K562 (cell line): Measurements from ENCODE around the gene EXOC3. TPM values are rescaled to one million over a fixed set of nuclear protein-coding genes. Genes with fewer than 3 reads are reported as not detected.

ENCODE experiments used
- E2F6 ChIP-seq, 2 experiments: IDR thresholded peaks; 2 replicates each; pipeline ENCODE4 v1.6.1; 2011; ENCODE audit warnings: borderline replicate concordance in 1 of 2, control low read depth in 1 of 2, low read depth in 1 of 2, low read length in 1 of 2, mild to moderate bottlenecking in 1 of 2, mixed read lengths in 1 of 2, moderate library complexity in 1 of 2; ENCODE audit not compliant: insufficient read depth in 1 of 2, insufficient read length in 1 of 2, poor library complexity in 1 of 2, severe bottlenecking in 1 of 2; ENCODE audit errors: extremely low read depth in 1 of 2
- MLLT1 ChIP-seq, 2 experiments: fragments of 450-650 bp; IDR thresholded peaks; 2 replicates each; pipeline ENCODE4 v1.6.1; 2016
- RERE ChIP-seq: sonication (generic); formaldehyde crosslinking; IDR thresholded peaks from 2 replicates; pipeline ENCODE4 v1.8.0; 2023; ENCODE audit warnings: missing genetic modification reagents, mild to moderate bottlenecking, borderline replicate concordance
- SETDB1 ChIP-seq: IDR thresholded peaks from one replicate; pipeline ENCODE4 v1.6.1; 2012; ENCODE audit warnings: low read length, control low read depth, inconsistent platforms
- polyA plus RNA-seq, 8 experiments: library from polyadenylated mRNA; depleted of rRNA in 4 of 8; stranded (reverse) in 5 of 8; unstranded in 3 of 8; fragments of >200 nt; fragmentation: Nextera tagmentation in 2 of 8; fragmentation: Illumina TruSeq in 1 of 8; extraction: Ambion mirVana in 2 of 8; extraction: Trizol in 1 of 8; gene quantifications; 2 replicates each; pipeline versions ENCODE4 v1.2.1 to v1.2.3, GENCODE V29; 2011 to 2014; ENCODE audit warnings: inconsistent platforms in 1 of 8, missing spikeins in 1 of 8
- total RNA-seq, 7 experiments: library from RNA; depleted of rRNA in 6 of 7; stranded (reverse); fragments of >200 nt in 6 of 7; fragmentation: Illumina TruSeq in 2 of 7; extraction: Trizol in 2 of 7; gene quantifications; 2 replicates each; pipeline versions ENCODE4 v1.2.1 to v1.2.3, GENCODE V29; 2011 to 2021; ENCODE audit warnings: low replicate concordance in 1 of 7
- TF ChIP-seq, protein P1 (sequence below): fragments of 450-650 bp; IDR thresholded peaks from 2 replicates; pipeline ENCODE4 v1.6.1; 2016; ENCODE audit warnings: low read depth

EXOC3 gene
- total and polyA plus RNA-seq, 9 of the 15 experiments (the other 6 are each of a cell fraction or from before 2014, with no cell fraction given): 1.4 to 41.9 (median 22.4) TPM

DNA sequence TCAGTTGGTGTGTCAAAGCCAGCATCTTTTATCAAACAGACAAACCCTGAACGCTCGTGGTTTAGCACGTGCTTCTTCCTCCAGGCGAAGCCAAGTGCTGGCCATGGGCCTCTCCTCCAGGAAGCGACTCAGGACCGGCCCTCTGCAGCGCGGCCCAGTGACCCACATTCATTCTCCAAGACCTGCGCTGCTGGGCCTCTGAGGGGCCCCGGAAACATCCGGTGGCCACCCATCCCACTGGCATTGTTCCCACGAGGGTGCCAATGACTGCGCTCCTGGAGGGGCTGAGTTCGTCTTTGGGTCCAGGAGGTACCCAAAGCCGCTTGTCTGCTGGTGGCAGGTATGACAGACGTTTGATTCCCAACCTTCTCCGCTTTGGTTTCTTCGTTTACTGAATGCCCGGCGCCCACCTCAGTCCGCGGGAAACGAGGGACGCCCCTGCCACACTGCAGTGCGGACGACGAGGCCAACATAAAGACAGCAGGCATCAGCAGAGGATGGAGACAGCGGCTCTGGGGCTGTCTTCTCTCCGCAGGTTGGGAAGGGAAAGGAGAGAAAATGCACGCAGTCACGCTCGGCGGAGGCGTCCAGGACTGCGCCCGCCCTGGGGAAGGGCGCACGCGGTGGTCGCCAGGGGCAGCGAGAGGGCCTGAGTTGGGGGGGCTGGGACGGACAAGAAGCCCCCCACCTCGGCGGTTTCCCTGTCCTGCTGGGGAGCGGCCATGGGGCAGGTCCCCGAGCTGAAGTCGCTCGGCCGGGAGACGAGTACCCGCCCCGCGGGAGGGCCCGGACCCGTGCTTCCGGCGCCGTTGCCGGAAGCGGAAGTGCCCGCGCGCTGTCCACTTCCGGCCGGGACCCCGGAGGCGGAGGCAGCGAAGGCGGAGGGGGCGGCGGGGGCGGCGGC, at the start of gene EXOC3 (continued):
- TF ChIP-seq, protein P1, sequence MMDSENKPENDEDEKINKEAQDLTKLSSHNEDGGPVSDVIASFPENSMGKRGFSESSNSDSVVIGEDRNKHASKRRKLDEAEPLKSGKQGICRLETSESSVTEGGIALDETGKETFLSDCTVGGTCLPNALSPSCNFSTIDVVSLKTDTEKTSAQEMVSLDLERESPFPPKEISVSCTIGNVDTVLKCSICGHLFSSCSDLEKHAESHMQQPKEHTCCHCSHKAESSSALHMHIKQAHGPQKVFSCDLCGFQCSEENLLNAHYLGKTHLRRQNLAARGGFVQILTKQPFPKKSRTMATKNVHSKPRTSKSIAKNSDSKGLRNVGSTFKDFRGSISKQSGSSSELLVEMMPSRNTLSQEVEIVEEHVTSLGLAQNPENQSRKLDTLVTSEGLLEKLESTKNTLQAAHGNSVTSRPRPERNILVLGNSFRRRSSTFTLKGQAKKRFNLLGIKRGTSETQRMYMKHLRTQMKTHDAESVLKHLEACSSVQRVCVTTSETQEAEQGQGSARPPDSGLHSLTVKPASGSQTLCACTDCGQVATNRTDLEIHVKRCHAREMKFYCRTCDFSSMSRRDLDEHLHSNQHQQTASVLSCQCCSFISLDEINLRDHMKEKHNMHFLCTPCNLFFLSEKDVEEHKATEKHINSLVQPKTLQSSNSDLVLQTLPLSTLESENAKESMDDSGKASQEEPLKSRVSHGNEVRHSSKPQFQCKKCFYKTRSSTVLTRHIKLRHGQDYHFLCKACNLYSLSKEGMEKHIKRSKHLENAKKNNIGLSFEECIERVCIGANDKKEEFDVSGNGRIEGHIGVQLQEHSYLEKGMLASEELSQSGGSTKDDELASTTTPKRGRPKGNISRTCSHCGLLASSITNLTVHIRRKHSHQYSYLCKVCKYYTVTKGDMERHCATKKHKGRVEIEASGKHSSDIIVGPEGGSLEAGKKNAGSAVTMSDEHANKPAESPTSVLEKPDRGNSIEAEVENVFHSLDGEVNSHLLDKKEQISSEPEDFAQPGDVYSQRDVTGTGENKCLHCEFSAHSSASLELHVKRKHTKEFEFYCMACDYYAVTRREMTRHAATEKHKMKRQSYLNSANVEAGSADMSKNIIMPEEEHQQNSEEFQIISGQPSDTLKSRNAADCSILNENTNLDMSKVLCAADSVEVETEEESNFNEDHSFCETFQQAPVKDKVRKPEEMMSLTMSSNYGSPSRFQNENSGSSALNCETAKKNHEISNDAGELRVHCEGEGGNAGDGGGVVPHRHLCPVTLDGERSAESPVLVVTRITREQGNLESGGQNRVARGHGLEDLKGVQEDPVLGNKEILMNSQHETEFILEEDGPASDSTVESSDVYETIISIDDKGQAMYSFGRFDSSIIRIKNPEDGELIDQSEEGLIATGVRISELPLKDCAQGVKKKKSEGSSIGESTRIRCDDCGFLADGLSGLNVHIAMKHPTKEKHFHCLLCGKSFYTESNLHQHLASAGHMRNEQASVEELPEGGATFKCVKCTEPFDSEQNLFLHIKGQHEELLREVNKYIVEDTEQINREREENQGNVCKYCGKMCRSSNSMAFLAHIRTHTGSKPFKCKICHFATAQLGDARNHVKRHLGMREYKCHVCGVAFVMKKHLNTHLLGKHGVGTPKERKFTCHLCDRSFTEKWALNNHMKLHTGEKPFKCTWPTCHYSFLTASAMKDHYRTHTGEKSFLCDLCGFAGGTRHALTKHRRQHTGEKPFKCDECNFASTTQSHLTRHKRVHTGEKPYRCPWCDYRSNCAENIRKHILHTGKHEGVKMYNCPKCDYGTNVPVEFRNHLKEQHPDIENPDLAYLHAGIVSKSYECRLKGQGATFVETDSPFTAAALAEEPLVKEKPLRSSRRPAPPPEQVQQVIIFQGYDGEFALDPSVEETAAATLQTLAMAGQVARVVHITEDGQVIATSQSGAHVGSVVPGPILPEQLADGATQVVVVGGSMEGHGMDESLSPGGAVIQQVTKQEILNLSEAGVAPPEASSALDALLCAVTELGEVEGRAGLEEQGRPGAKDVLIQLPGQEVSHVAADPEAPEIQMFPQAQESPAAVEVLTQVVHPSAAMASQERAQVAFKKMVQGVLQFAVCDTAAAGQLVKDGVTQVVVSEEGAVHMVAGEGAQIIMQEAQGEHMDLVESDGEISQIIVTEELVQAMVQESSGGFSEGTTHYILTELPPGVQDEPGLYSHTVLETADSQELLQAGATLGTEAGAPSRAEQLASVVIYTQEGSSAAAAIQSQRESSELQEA: no peak
- no peak for TF ChIP-seq MLLT1 (IDR thresholded peaks at IDR 0.05)
- TF ChIP-seq SETDB1: no peak
- TF ChIP-seq E2F6 (IDR thresholded peaks at IDR 0.05; ENCODE audit: borderline replicate concordance in 1 of 2, extremely low read depth in 1 of 2, insufficient read depth in 1 of 2, insufficient read length in 1 of 2, low read depth in 1 of 2, low read length in 1 of 2, poor library complexity in 1 of 2, severe bottlenecking in 1 of 2): peak; percentile 87 to 92
- no peak for TF ChIP-seq RERE
